Nephron (organoid): Measurements from ENCODE around the gene CGNL1.
A peak's percentile ranks its signal among the peaks of the same experiment; 100 is the strongest.

Experiments
- H3K27ac Mint-ChIP-seq, 3 experiments: 2 replicates each; pipeline ENCODE4 v1.8.0; 2020; ENCODE audit warnings: mixed read lengths in 3 of 3, mild to moderate bottlenecking in 2 of 3, moderate library complexity in 1 of 3
- H3K27me3 Mint-ChIP-seq: 2 replicates; pipeline ENCODE4 v1.8.0; 2021; ENCODE audit warnings: low read depth, mild to moderate bottlenecking, moderate library complexity, mixed read lengths
- H3K36me3 Mint-ChIP-seq: 2 replicates; pipeline ENCODE4 v1.8.0; 2020; ENCODE audit warnings: low read depth, mixed read lengths
- H3K4me1 Mint-ChIP-seq: 2 replicates; pipeline ENCODE4 v1.8.0; 2020; ENCODE audit warnings: mixed read lengths
- H3K4me3 Mint-ChIP-seq, 3 experiments: 2 replicates each; pipeline ENCODE4 v1.8.0; 2020; ENCODE audit warnings: mild to moderate bottlenecking in 3 of 3, mixed read lengths in 3 of 3, moderate library complexity in 2 of 3
- H3K9me3 Mint-ChIP-seq: 2 replicates; pipeline ENCODE4 v1.8.0; 2020; ENCODE audit warnings: mixed read lengths
- CTCF ChIP-seq, 3 experiments: fragments of 200-600 bp; sonication (generic); IDR thresholded peaks; one replicate each; pipeline ENCODE4 v1.5.0; 2021; ENCODE audit warnings: antibody characterized with exemption in 3 of 3; ENCODE audit not compliant: unreplicated experiment in 3 of 3

CGNL1 gene

GRCh38 chr15:57592426-57592825 is 216.1 kb downstream of the CGNL1 start:
- Mint-ChIP-seq H3K9me3 (no peaks in the 10 kb centered on the region), H3K4me3 (peak overlapping the region; percentile 68 to 79 (median 74)), H3K27ac (no peak overlapping the region), H3K36me3 (no peaks in the 10 kb centered on the region), H3K4me1 (peaks cover 31% of the 10 kb centered on the region), H3K27me3 (peaks cover 36% of the 10 kb centered on the region)
- no peak for TF ChIP-seq CTCF (IDR thresholded peaks at IDR 0.05; ENCODE audit: unreplicated experiment in 3 of 3)

GRCh38 chr15:57592836-57593420 is 216.6 kb downstream of the CGNL1 start:
- no peak for TF ChIP-seq CTCF (IDR thresholded peaks at IDR 0.05; ENCODE audit: unreplicated experiment in 3 of 3)
- H3K36me3 Mint-ChIP-seq, result no peaks in the 10 kb centered on the region
- peaks cover 31% of the 10 kb centered on the region for H3K4me1 Mint-ChIP-seq
- H3K27ac Mint-ChIP-seq, result no peak overlapping the region
- peak overlapping the region; percentile 68 to 79 (median 74) for H3K4me3 Mint-ChIP-seq
- peaks cover 36% of the 10 kb centered on the region for H3K27me3 Mint-ChIP-seq
- no peaks in the 10 kb centered on the region for H3K9me3 Mint-ChIP-seq

- Mint-ChIP-seq H3K4me3 (no peak overlapping the region), H3K27ac (no peak overlapping the region), H3K27me3 (peaks cover 35% of the 10 kb centered on the region), H3K36me3 (no peaks in the 10 kb centered on the region), H3K9me3 (no peaks in the 10 kb centered on the region), H3K4me1 (peaks cover 29% of the 10 kb centered on the region)
- no peak for TF ChIP-seq CTCF (IDR thresholded peaks at IDR 0.05; ENCODE audit: unreplicated experiment in 3 of 3)
Measured at GRCh38 chr15:57594479-57594878, 218.2 kb downstream of the CGNL1 start.

GRCh38 chr15:57595011-57595866 is 218.9 kb downstream of the CGNL1 start:
- H3K27ac Mint-ChIP-seq, result no peak overlapping the region
- no peak for TF ChIP-seq CTCF (IDR thresholded peaks at IDR 0.05; ENCODE audit: unreplicated experiment in 3 of 3)
- H3K9me3 Mint-ChIP-seq, result no peaks in the 10 kb centered on the region
- peaks cover 21% of the 10 kb centered on the region for H3K4me1 Mint-ChIP-seq
- H3K27me3 Mint-ChIP-seq, result peaks cover 31% of the 10 kb centered on the region
- no peaks in the 10 kb centered on the region for H3K36me3 Mint-ChIP-seq
- H3K4me3 Mint-ChIP-seq, result peak overlapping the region in 1 of 3 experiments; percentile 24

- H3K27me3 Mint-ChIP-seq, result peaks cover 25% of the 10 kb centered on the region
- peaks cover 21% of the 10 kb centered on the region for H3K4me1 Mint-ChIP-seq
- H3K27ac Mint-ChIP-seq, result no peak overlapping the region
- H3K9me3 Mint-ChIP-seq, result no peaks in the 10 kb centered on the region
- H3K4me3 Mint-ChIP-seq, result peak overlapping the region in 1 of 3 experiments; percentile 29
- no peak for TF ChIP-seq CTCF (IDR thresholded peaks at IDR 0.05; ENCODE audit: unreplicated experiment in 3 of 3)
- no peaks in the 10 kb centered on the region for H3K36me3 Mint-ChIP-seq
Measured at GRCh38 chr15:57596301-57596855, 220.1 kb downstream of the CGNL1 start.
